HepG2 (cell line): ENCODE measurements around the gene EPHB4. TPM values are rescaled to one million over a fixed set of nuclear protein-coding genes. Genes with fewer than 3 reads are reported as not detected.

Experiments
- ASH2L ChIP-seq: fragments of 300-600, 200-600 bp; sonication (generic); IDR thresholded peaks from 2 replicates; pipeline ENCODE4 v1.7.0; 2017; ENCODE audit warnings: low read depth, mild to moderate bottlenecking, moderate library complexity, mixed read lengths, low read length; ENCODE audit not compliant: insufficient read length
- GTF3A ChIP-seq: sonication (generic); formaldehyde crosslinking; conservative IDR thresholded peaks from 2 replicates; pipeline ENCODE4 v1.4.0; 2020; ENCODE audit warnings: mild to moderate bottlenecking, missing genetic modification reagents
- KAT7 ChIP-seq: IDR thresholded peaks from 2 replicates; pipeline ENCODE4 v1.6.1; 2018; ENCODE audit warnings: borderline replicate concordance, missing compliant biosample characterization
- LCORL ChIP-seq, 2 experiments: fragments of 450-650 bp in 1 of 2; sonication (generic) in 1 of 2; formaldehyde crosslinking in 1 of 2; IDR thresholded peaks; 2 replicates each; pipeline versions ENCODE4 v1.5.0 to v1.6.1; 2017 to 2020; ENCODE audit warnings: antibody characterized with exemption in 1 of 2, missing genetic modification reagents in 1 of 2
- TOE1 ChIP-seq: sonication (generic); formaldehyde crosslinking; IDR thresholded peaks from 2 replicates; pipeline ENCODE4 v1.4.0; 2020; ENCODE audit warnings: mild to moderate bottlenecking, missing genetic modification reagents
- YY1 ChIP-seq: IDR thresholded peaks from 2 replicates; pipeline ENCODE4 v1.6.1; 2011; ENCODE audit warnings: low read length, low read depth, moderate library complexity, mild to moderate bottlenecking; ENCODE audit not compliant: insufficient read depth, insufficient replicate concordance
- ZNF512B ChIP-seq: sonication (generic); formaldehyde crosslinking; IDR thresholded peaks from 2 replicates; pipeline ENCODE4 v1.5.1; 2020; ENCODE audit warnings: missing genetic modification reagents, mild to moderate bottlenecking, borderline replicate concordance
- ZNF564 ChIP-seq: sonication (generic); formaldehyde crosslinking; IDR thresholded peaks from 2 replicates; pipeline ENCODE4 v1.8.1; 2023; ENCODE audit warnings: mild to moderate bottlenecking, missing genetic modification reagents
- microRNA-seq: library from miRNA; unstranded; fragments of <30 nt; microRNA quantifications from one replicate; pipeline ENCODE4, GENCODE V29; 2020
- polyA plus RNA-seq, 8 experiments: library from polyadenylated mRNA; depleted of rRNA in 3 of 8; stranded (reverse) in 7 of 8; unstranded in 1 of 8; fragments of >200 nt; fragmentation: Illumina TruSeq in 4 of 8; extraction: Trizol in 4 of 8; gene quantifications; 2 replicates each; pipeline versions ENCODE4 v1.2.1 to v1.2.3, GENCODE V29; 2011 to 2016; ENCODE audit warnings: low read depth in 4 of 8, missing spikeins in 1 of 8, mixed read lengths in 1 of 8; ENCODE audit not compliant: insufficient read depth in 1 of 8
- small RNA-seq, 3 experiments: library from RNA; depleted of rRNA; stranded (forward); fragments of <200 nt; gene quantifications; one replicate each; pipeline ENCODE3, GENCODE V24; 2012; ENCODE audit warnings: low read depth in 2 of 3, low replicate concordance in 1 of 3; ENCODE audit not compliant: insufficient read length in 3 of 3, insufficient read depth in 2 of 3
- total RNA-seq, 5 experiments: library from RNA; depleted of rRNA; stranded (reverse); fragments of >200 nt; fragmentation: Illumina TruSeq; extraction: Trizol; gene quantifications; 2 replicates each; pipeline ENCODE4 v1.2.3, GENCODE V29; 2016; ENCODE audit warnings: low read depth in 1 of 5
- TF ChIP-seq, protein P1 (sequence below): sonication (generic); formaldehyde crosslinking; IDR thresholded peaks from 2 replicates; pipeline ENCODE4 v1.4.0; 2020; ENCODE audit warnings: mild to moderate bottlenecking, missing genetic modification reagents, borderline replicate concordance

EPHB4 gene
- total and polyA plus RNA-seq, 2 of the 13 experiments (the other 11 are each of a cell fraction or from before 2014, with no cell fraction given) = 61.4 to 69.6 TPM

- TF ChIP-seq, protein P1, sequence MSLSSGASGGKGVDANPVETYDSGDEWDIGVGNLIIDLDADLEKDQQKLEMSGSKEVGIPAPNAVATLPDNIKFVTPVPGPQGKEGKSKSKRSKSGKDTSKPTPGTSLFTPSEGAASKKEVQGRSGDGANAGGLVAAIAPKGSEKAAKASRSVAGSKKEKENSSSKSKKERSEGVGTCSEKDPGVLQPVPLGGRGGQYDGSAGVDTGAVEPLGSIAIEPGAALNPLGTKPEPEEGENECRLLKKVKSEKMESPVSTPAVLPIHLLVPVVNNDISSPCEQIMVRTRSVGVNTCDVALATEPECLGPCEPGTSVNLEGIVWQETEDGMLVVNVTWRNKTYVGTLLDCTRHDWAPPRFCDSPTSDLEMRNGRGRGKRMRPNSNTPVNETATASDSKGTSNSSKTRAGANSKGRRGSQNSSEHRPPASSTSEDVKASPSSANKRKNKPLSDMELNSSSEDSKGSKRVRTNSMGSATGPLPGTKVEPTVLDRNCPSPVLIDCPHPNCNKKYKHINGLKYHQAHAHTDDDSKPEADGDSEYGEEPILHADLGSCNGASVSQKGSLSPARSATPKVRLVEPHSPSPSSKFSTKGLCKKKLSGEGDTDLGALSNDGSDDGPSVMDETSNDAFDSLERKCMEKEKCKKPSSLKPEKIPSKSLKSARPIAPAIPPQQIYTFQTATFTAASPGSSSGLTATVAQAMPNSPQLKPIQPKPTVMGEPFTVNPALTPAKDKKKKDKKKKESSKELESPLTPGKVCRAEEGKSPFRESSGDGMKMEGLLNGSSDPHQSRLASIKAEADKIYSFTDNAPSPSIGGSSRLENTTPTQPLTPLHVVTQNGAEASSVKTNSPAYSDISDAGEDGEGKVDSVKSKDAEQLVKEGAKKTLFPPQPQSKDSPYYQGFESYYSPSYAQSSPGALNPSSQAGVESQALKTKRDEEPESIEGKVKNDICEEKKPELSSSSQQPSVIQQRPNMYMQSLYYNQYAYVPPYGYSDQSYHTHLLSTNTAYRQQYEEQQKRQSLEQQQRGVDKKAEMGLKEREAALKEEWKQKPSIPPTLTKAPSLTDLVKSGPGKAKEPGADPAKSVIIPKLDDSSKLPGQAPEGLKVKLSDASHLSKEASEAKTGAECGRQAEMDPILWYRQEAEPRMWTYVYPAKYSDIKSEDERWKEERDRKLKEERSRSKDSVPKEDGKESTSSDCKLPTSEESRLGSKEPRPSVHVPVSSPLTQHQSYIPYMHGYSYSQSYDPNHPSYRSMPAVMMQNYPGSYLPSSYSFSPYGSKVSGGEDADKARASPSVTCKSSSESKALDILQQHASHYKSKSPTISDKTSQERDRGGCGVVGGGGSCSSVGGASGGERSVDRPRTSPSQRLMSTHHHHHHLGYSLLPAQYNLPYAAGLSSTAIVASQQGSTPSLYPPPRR (CRISPR knock-in tag) = no peak
- TF ChIP-seq KAT7 (CRISPR knock-in tag) = no peak
- no peak for TF ChIP-seq GTF3A (CRISPR knock-in tag)
- no peak for TF ChIP-seq YY1
- no peak for TF ChIP-seq LCORL (IDR thresholded peaks at IDR 0.05)
- TF ChIP-seq LCORL (CRISPR knock-in tag; IDR thresholded peaks at IDR 0.05) = no peak
- no peak for TF ChIP-seq ZNF512B (CRISPR knock-in tag)
- TF ChIP-seq TOE1 (CRISPR knock-in tag) = no peak
- no peak for TF ChIP-seq ZNF564 (CRISPR knock-in tag)
- TF ChIP-seq ASH2L = no peak
- TF ChIP-seq, all 625 proteins: peak for 0
Measured at GRCh38 chr7:100752994-100753393, 74.3 kb downstream of the EPHB4 start (continued).

Small RNAs within 50 kb of the gene (microRNA-seq; reads per million reads assigned to microRNA genes)
- gene MIR6875 = not detected

Small RNAs within 50 kb of the gene (small RNA-seq; reads per million reads assigned to genes)
- 0 reads per million in 3 experiments for gene RN7SL750P

Other genes with a start within 250 kb of the EPHB4 start
- gene LRCH4, start 241.4 kb downstream of the EPHB4 start, total RNA-seq (2016; rRNA removed; fragmentation: Illumina TruSeq; extraction: Trizol) = 2.9 and 7.0 TPM in 2 replicates
- gene LRCH4, start 241.4 kb downstream of the EPHB4 start, polyA plus RNA-seq (2011; rRNA removed) = 9.3 and 11.1 TPM in 2 replicates
- gene FBXO24, start 241.2 kb downstream of the EPHB4 start, total RNA-seq (2016; rRNA removed; fragmentation: Illumina TruSeq; extraction: Trizol) = 0.13 and 0.20 TPM in 2 replicates
- gene FBXO24, start 241.2 kb downstream of the EPHB4 start, polyA plus RNA-seq (2011; rRNA removed) = 0.31 and 0.55 TPM in 2 replicates
- gene PCOLCE, start 225.2 kb downstream of the EPHB4 start, total RNA-seq (2016; rRNA removed; fragmentation: Illumina TruSeq; extraction: Trizol) = 3.9 and 16.0 TPM in 2 replicates
- 5.3 and 6.9 TPM in 2 replicates for gene PCOLCE, start 225.2 kb downstream of the EPHB4 start, polyA plus RNA-seq (2011; rRNA removed)
- gene MOSPD3, start 215.0 kb downstream of the EPHB4 start, total RNA-seq (2016; rRNA removed; fragmentation: Illumina TruSeq; extraction: Trizol) = 6.1 and 7.6 TPM in 2 replicates
- 8.6 and 8.8 TPM in 2 replicates for gene MOSPD3, start 215.0 kb downstream of the EPHB4 start, polyA plus RNA-seq (2011; rRNA removed)
- 12.5 and 36.9 TPM in 2 replicates for gene TFR2, start 186.0 kb downstream of the EPHB4 start, total RNA-seq (2016; rRNA removed; fragmentation: Illumina TruSeq; extraction: Trizol)
- gene TFR2, start 186.0 kb downstream of the EPHB4 start, polyA plus RNA-seq (2011; rRNA removed) = 64.2 and 122 TPM in 2 replicates
- not detected in 2 replicates for gene ACTL6B, start 171.1 kb downstream of the EPHB4 start, total RNA-seq (2016; rRNA removed; fragmentation: Illumina TruSeq; extraction: Trizol)
- gene ACTL6B, start 171.1 kb downstream of the EPHB4 start, polyA plus RNA-seq (2011; rRNA removed) = not detected in 2 replicates
- gene GNB2, start 153.8 kb downstream of the EPHB4 start, total RNA-seq (2016; rRNA removed; fragmentation: Illumina TruSeq; extraction: Trizol) = 48.3 and 64.3 TPM in 2 replicates
- gene GNB2, start 153.8 kb downstream of the EPHB4 start, polyA plus RNA-seq (2011; rRNA removed) = 67.1 and 82.0 TPM in 2 replicates
- 6.4 and 16.1 TPM in 2 replicates for gene GIGYF1, start 133.3 kb downstream of the EPHB4 start, total RNA-seq (2016; rRNA removed; fragmentation: Illumina TruSeq; extraction: Trizol)
- 7.6 and 10.2 TPM in 2 replicates for gene GIGYF1, start 133.3 kb downstream of the EPHB4 start, polyA plus RNA-seq (2011; rRNA removed)
- gene POP7, start 121.4 kb downstream of the EPHB4 start, total RNA-seq (2016; rRNA removed; fragmentation: Illumina TruSeq; extraction: Trizol) = 91.1 and 91.5 TPM in 2 replicates
- gene POP7, start 121.4 kb downstream of the EPHB4 start, polyA plus RNA-seq (2011; rRNA removed) = 63.9 and 70.6 TPM in 2 replicates
- gene EPO, start 107.1 kb downstream of the EPHB4 start, total RNA-seq (2016; rRNA removed; fragmentation: Illumina TruSeq; extraction: Trizol) = 9.9 and 10.3 TPM in 2 replicates
- 25.7 and 26.2 TPM in 2 replicates for gene EPO, start 107.1 kb downstream of the EPHB4 start, polyA plus RNA-seq (2011; rRNA removed)
- 0.02 and 0.08 TPM in 2 replicates for gene ZAN, start 93.9 kb downstream of the EPHB4 start, total RNA-seq (2016; rRNA removed; fragmentation: Illumina TruSeq; extraction: Trizol)
- 0.09 and 0.14 TPM in 2 replicates for gene ZAN, start 93.9 kb downstream of the EPHB4 start, polyA plus RNA-seq (2011; rRNA removed)
- gene SLC12A9, start 25.2 kb upstream of the EPHB4 start, total RNA-seq (2016; rRNA removed; fragmentation: Illumina TruSeq; extraction: Trizol) = 5.4 and 16.6 TPM in 2 replicates
- gene SLC12A9, start 25.2 kb upstream of the EPHB4 start, polyA plus RNA-seq (2011; rRNA removed) = 8.7 and 13.9 TPM in 2 replicates
- gene TRIP6, start 39.9 kb upstream of the EPHB4 start, total RNA-seq (2016; rRNA removed; fragmentation: Illumina TruSeq; extraction: Trizol) = 0.38 TPM in 1 of 2 replicates, not detected in the other
- 0.30 and 0.34 TPM in 2 replicates for gene TRIP6, start 39.9 kb upstream of the EPHB4 start, polyA plus RNA-seq (2011; rRNA removed)
- 79.1 and 106 TPM in 2 replicates for gene SRRT, start 47.6 kb upstream of the EPHB4 start, total RNA-seq (2016; rRNA removed; fragmentation: Illumina TruSeq; extraction: Trizol)
- 26.2 and 30.4 TPM in 2 replicates for gene SRRT, start 47.6 kb upstream of the EPHB4 start, polyA plus RNA-seq (2011; rRNA removed)
- 2.8 and 3.3 TPM in 2 replicates for gene UFSP1, start 62.2 kb upstream of the EPHB4 start, total RNA-seq (2016; rRNA removed; fragmentation: Illumina TruSeq; extraction: Trizol)
- gene UFSP1, start 62.2 kb upstream of the EPHB4 start, polyA plus RNA-seq (2011; rRNA removed) = 0.65 and 1.3 TPM in 2 replicates
- 0.18 TPM in 1 of 2 replicates, not detected in the other for gene ACHE, start 68.4 kb upstream of the EPHB4 start, total RNA-seq (2016; rRNA removed; fragmentation: Illumina TruSeq; extraction: Trizol)
- 0.40 and 0.99 TPM in 2 replicates for gene ACHE, start 68.4 kb upstream of the EPHB4 start, polyA plus RNA-seq (2011; rRNA removed)
- gene MUC3A, start 122.0 kb upstream of the EPHB4 start, total RNA-seq (2016; rRNA removed; fragmentation: Illumina TruSeq; extraction: Trizol) = not detected in 2 replicates
- gene MUC3A, start 122.0 kb upstream of the EPHB4 start, polyA plus RNA-seq (2011; rRNA removed) = 0.01 and 0.07 TPM in 2 replicates
- not detected in 2 replicates for gene MUC12, start 142.0 kb upstream of the EPHB4 start, total RNA-seq (2016; rRNA removed; fragmentation: Illumina TruSeq; extraction: Trizol)
- gene MUC12, start 142.0 kb upstream of the EPHB4 start, polyA plus RNA-seq (2011; rRNA removed) = not detected in 2 replicates
- not detected in 2 replicates for gene MUC17, start 192.6 kb upstream of the EPHB4 start, total RNA-seq (2016; rRNA removed; fragmentation: Illumina TruSeq; extraction: Trizol)
- 0.01 TPM in 1 of 2 replicates, not detected in the other for gene MUC17, start 192.6 kb upstream of the EPHB4 start, polyA plus RNA-seq (2011; rRNA removed)